Measurements from ENCODE around the gene NFATC3. TPM values are rescaled to one million over a fixed set of nuclear protein-coding genes. Genes with fewer than 3 reads are reported as not detected.

Gene NFATC3
- total and polyA plus RNA-seq, 2 of the 8 experiments (the other 6 are each of a cell fraction or from before 2014, with no cell fraction given): 17.6 to 34.5 TPM

GRCh38 chr16:68247400-68247799 lies 162.2 kb downstream of the NFATC3 start (continued):
- TF ChIP-seq CHD7 (IDR thresholded peaks at IDR 0.05; ENCODE audit: insufficient replicate concordance, low read length) (no peak), POLR2A (IDR thresholded peaks at IDR 0.05; ENCODE audit: control extremely low read depth in 1 of 2, low read depth in 2 of 2, low read length in 2 of 2) (no peak)

Data from H1 (cell line).